Measurements from ENCODE around the gene CDKL2. TPM values are rescaled to one million over a fixed set of nuclear protein-coding genes. Genes with fewer than 3 reads are reported as not detected.
A peak's percentile ranks its signal among the peaks of the same experiment; 100 is the strongest.

The CDKL2 gene
- total and polyA plus RNA-seq, 2 of the 4 experiments (the other 2 are of a cell fraction), result 0.09 to 0.18 TPM

GRCh38 chr4:75621715-75622114 lies 8.6 kb downstream of the CDKL2 start:
- no peak overlapping the region for H2AK9ac ChIP-seq (replicated peaks; ENCODE audit: low read depth, low read length, poor library complexity)
- no peaks in the 10 kb centered on the region for H3K79me1 ChIP-seq (ENCODE audit: low read depth in 1 of 2, low read length in 2 of 2)
- H3K27me3 ChIP-seq (ENCODE audit: control insufficient read depth, insufficient read depth, low read length), result no peaks in the 10 kb centered on the region; the same call in 1 of the 2 replicates
- H3K4me2 ChIP-seq (ENCODE audit: low read depth, low read length), result no peak overlapping the region
- H3K27ac ChIP-seq (ENCODE audit: insufficient read depth, low read length), result no peak overlapping the region
- H4K20me1 ChIP-seq (ENCODE audit: insufficient read depth, low read length), result no peaks in the 10 kb centered on the region
- H3K9me1 ChIP-seq (ENCODE audit: insufficient read depth, low read length), result no peaks in the 10 kb centered on the region
- ATAC-seq (ENCODE audit: low read depth) (no peak), DNase-seq (no peak)
- peak; percentile 61 for TF ChIP-seq MAFK (IDR thresholded peaks at IDR 0.05; ENCODE audit: low read depth, low read length)
- TF ChIP-seq, protein P1, sequence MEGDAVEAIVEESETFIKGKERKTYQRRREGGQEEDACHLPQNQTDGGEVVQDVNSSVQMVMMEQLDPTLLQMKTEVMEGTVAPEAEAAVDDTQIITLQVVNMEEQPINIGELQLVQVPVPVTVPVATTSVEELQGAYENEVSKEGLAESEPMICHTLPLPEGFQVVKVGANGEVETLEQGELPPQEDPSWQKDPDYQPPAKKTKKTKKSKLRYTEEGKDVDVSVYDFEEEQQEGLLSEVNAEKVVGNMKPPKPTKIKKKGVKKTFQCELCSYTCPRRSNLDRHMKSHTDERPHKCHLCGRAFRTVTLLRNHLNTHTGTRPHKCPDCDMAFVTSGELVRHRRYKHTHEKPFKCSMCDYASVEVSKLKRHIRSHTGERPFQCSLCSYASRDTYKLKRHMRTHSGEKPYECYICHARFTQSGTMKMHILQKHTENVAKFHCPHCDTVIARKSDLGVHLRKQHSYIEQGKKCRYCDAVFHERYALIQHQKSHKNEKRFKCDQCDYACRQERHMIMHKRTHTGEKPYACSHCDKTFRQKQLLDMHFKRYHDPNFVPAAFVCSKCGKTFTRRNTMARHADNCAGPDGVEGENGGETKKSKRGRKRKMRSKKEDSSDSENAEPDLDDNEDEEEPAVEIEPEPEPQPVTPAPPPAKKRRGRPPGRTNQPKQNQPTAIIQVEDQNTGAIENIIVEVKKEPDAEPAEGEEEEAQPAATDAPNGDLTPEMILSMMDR (conservative IDR thresholded peaks at IDR 0.05; ENCODE audit: low read depth, low read length), result no peak
- H4K8ac ChIP-seq (ENCODE audit: low read depth in 2 of 2, low read length in 2 of 2), result no peak overlapping the region
- CTCF ChIA-PET, result no interaction called here
- dilution Hi-C loops (cut with HindIII; ENCODE audit: low sequenced_read_pairs, unreplicated experiment), result no loop called here
- no peak overlapping the region for H2BK120ac ChIP-seq (ENCODE audit: low read depth, low read length)
- H3K56ac ChIP-seq (ENCODE audit: extremely low read depth, insufficient read depth, low read length), result no peak overlapping the region
- H4K91ac ChIP-seq (ENCODE audit: insufficient read depth, low read depth, low read length), result no peak overlapping the region
- no peak overlapping the region for H3K4ac ChIP-seq (ENCODE audit: low read depth, low read length)
- BruUV-seq (replicated peaks), result no TSS peak
- H3K9me3 ChIP-seq (ENCODE audit: control insufficient read depth, insufficient read depth, low read length), result no peaks in the 10 kb centered on the region
- no peak overlapping the region for H2AFZ ChIP-seq (replicated peaks; ENCODE audit: low read length, poor library complexity)
- no peak overlapping the region for H3K4me3 ChIP-seq (ENCODE audit: insufficient read depth, low read depth, low read length)
- H3K4me1 ChIP-seq (ENCODE audit: control insufficient read depth, insufficient read depth, low read length), result no peaks in the 10 kb centered on the region
- H2AK5ac ChIP-seq (ENCODE audit: low read depth, low read length), result no peak overlapping the region
- H3K18ac ChIP-seq (ENCODE audit: low read depth, low read length), result no peak overlapping the region
- H2BK20ac ChIP-seq (ENCODE audit: low read depth, low read length), result no peak overlapping the region
- intact Hi-C loops (cut with micrococcal nuclease), result no loop called here
- no peaks in the 10 kb centered on the region for H3K36me3 ChIP-seq (ENCODE audit: control insufficient read depth, insufficient read depth, low read length)
- no peak overlapping the region for H3K23ac ChIP-seq (ENCODE audit: low read depth, low read length)
- in situ Hi-C loops (cut with MboI; ENCODE audit: low sequenced_read_pairs), result no loop called here
- no peak overlapping the region for H2BK15ac ChIP-seq (ENCODE audit: low read depth, low read length)
- no peak overlapping the region for H3K9ac ChIP-seq (ENCODE audit: low read depth, low read length)
- no peak overlapping the region for H2BK5ac ChIP-seq (ENCODE audit: low read depth, low read length, poor library complexity, severe bottlenecking)
- POLR2A ChIA-PET (ENCODE audit: unreplicated experiment), result no interaction called here
- no peak overlapping the region for H3K14ac ChIP-seq (replicated peaks; ENCODE audit: low read depth, low read length)
- no peak overlapping the region for H4K5ac ChIP-seq (ENCODE audit: low read depth, low read length)

All from IMR-90 (cell line).